ENCODE data around the gene MED27. TPM values are rescaled to one million over a fixed set of nuclear protein-coding genes. Genes with fewer than 3 reads are reported as not detected.

Gene MED27
- total and polyA plus RNA-seq, 9 of the 15 experiments (the other 6 are each of a cell fraction or from before 2014, with no cell fraction given): 24.4 to 91.0 (median 36.1) TPM

GRCh38 chr9:131982671-131983239 lies 96.9 kb downstream of the MED27 start:
- FAIRE-seq: no peak
- Histone ChIP-seq H3K4me3 (no peak overlapping the region), H3K9me3 (replicated peaks; ENCODE audit: control insufficient read depth, insufficient read depth, low read depth, low read length) (no peaks in the 10 kb centered on the region), H3K79me2 (ENCODE audit: control insufficient read depth, insufficient read depth, low read length) (no peaks in the 10 kb centered on the region), H3K4me1 (replicated peaks in 1 of 2; ENCODE audit: control insufficient read depth in 2 of 2, insufficient read depth in 2 of 2, low read length in 2 of 2) (peaks cover 0 to 4% of the 10 kb centered on the region in 2 experiments; a peak in 1 of 5 replicates), H3K36me3 (ENCODE audit: control insufficient read depth, insufficient read depth, low read length) (no peaks in the 10 kb centered on the region; the same call in 2 of the 3 replicates), H3K4me2 (ENCODE audit: insufficient read depth, low read length) (no peak overlapping the region), H3K27ac (ENCODE audit: extremely low read depth, low read depth, low read length) (no peak overlapping the region), H3K27me3 (ENCODE audit: control insufficient read depth in 2 of 2, insufficient read depth in 2 of 2, low read length in 2 of 2) (no peaks in the 10 kb centered on the region), H4K20me1 (replicated peaks; ENCODE audit: control insufficient read depth, insufficient read depth, low read length) (peaks cover 5% of the 10 kb centered on the region; the same call in 1 of the 2 replicates), H2AFZ (ENCODE audit: low read depth, low read length) (no peak overlapping the region), H3K9ac (ENCODE audit: insufficient read depth in 1 of 2, low read depth in 2 of 2, low read length in 2 of 2) (no peak overlapping the region), H3K9me1 (ENCODE audit: control insufficient read depth, insufficient read depth, low read length) (no peaks in the 10 kb centered on the region)
- no peak for ATAC-seq
- ChIA-PET CTCF (ENCODE audit: low intra/inter-chr PET ratio) (no interaction called here), POLR2A (interaction anchor here (0.7 kb wide), 1 partner anchor 19 kb away, joined by 3 read pairs; no protein-coding TSS in a partner anchor)
- in situ Hi-C loops (cut with MboI) (no loop called here), intact Hi-C loops (cut with micrococcal nuclease) (no loop called here)
- no peak for TF ChIP-seq HNRNPL (IDR thresholded peaks at IDR 0.05; ENCODE audit: low read depth, low read length)
- TF ChIP-seq ZNF24 (IDR thresholded peaks at IDR 0.05): no peak
- no peak for TF ChIP-seq ARNT (IDR thresholded peaks at IDR 0.05)
- no peak for TF ChIP-seq SAFB (IDR thresholded peaks at IDR 0.05; ENCODE audit: borderline replicate concordance, low read depth, low read length)
- TF ChIP-seq ZC3H11A (IDR thresholded peaks at IDR 0.05; ENCODE audit: low read depth, low read length): no peak
- no peak for TF ChIP-seq BRD4 (IDR thresholded peaks at IDR 0.05)
- TF ChIP-seq ZNF696 (CRISPR knock-in tag; conservative IDR thresholded peaks at IDR 0.05): no peak
- no peak for TF ChIP-seq ZNF316 (IDR thresholded peaks at IDR 0.05)
- TF ChIP-seq USF2 (CRISPR knock-in tag; IDR thresholded peaks at IDR 0.05): no peak
- no peak for TF ChIP-seq GABPB1 (CRISPR knock-in tag; IDR thresholded peaks at IDR 0.05)
- TF ChIP-seq SNRNP70 (optimal IDR thresholded peaks at IDR 0.05; ENCODE audit: low read depth, low read length): no peak
- no peak for TF ChIP-seq CBX2 (IDR thresholded peaks at IDR 0.05; ENCODE audit: insufficient read depth, low read length, poor library complexity, severe bottlenecking)
- no peak for TF ChIP-seq ARHGAP35 (IDR thresholded peaks at IDR 0.05; ENCODE audit: partially characterized antibody)
- no peak for TF ChIP-seq CHD1 (IDR thresholded peaks at IDR 0.05; ENCODE audit: low read length)
- no peak for TF ChIP-seq RAD51 (IDR thresholded peaks at IDR 0.05; ENCODE audit: borderline replicate concordance, low read depth)
- TF ChIP-seq MBD2 (IDR thresholded peaks at IDR 0.05; ENCODE audit: borderline replicate concordance, low read depth): no peak
- TF ChIP-seq E4F1 (CRISPR knock-in tag; IDR thresholded peaks at IDR 0.05; ENCODE audit: borderline replicate concordance): no peak
- no peak for TF ChIP-seq E2F1 (CRISPR knock-in tag; IDR thresholded peaks at IDR 0.05)
- no TSS peak for BruUV-seq (replicated peaks)
- no peak for DNase-seq (ENCODE audit: extremely low read depth in 1 of 4, low spot score in 3 of 4)
- WGBS (ENCODE audit: insufficient coverage, low coverage, missing lambda C conversion rate): 75% methylated on average over 5 of the region's 5 CpGs

Measured in K562 (cell line).